GM23338 (cell line): ENCODE results near the gene PIEZO2. TPM values are rescaled to one million over a fixed set of nuclear protein-coding genes. Genes with fewer than 3 reads are reported as not detected.

ENCODE experiments used
- ATAC-seq: fragments of 200-7000 bp; cut with Tn5 transposase; 3 replicates; pipeline ENCODE4 v1.9.1; 2020
- DNase-seq: peaks from one replicate; pipeline ENCODE4 v3.0.0-alpha.2; 2015; ENCODE audit warnings: low spot score
- H2AFZ ChIP-seq: fragments of 200-600 bp; sonication (generic); 2 replicates; pipeline ENCODE4 v1.8.0; 2016; ENCODE audit warnings: antibody characterized with exemption, mild to moderate bottlenecking, moderate library complexity
- H3F3A ChIP-seq: fragments of 200-600 bp; sonication (generic); replicated peaks from 2 replicates; pipeline ENCODE4 v1.8.0; 2017; ENCODE audit warnings: antibody characterized with exemption, mixed run types, low read depth
- H3K27ac ChIP-seq: fragments of 200-600 bp; sonication (generic); 2 replicates; pipeline ENCODE4 v1.6.1; 2016; ENCODE audit warnings: low read depth
- H3K27me3 ChIP-seq: fragments of 200-600 bp; sonication (generic); 2 replicates; pipeline ENCODE4 v1.8.0; 2016; ENCODE audit warnings: mild to moderate bottlenecking, mixed run types, moderate library complexity; ENCODE audit not compliant: insufficient read depth
- H3K36me3 ChIP-seq: fragments of 200-600 bp; sonication (generic); 2 replicates; pipeline ENCODE4 v1.8.0; 2016; ENCODE audit warnings: mild to moderate bottlenecking; ENCODE audit not compliant: insufficient read depth
- H3K4me1 ChIP-seq: fragments of 200-600 bp; sonication (generic); 2 replicates; pipeline ENCODE4 v1.8.0; 2016; ENCODE audit warnings: mild to moderate bottlenecking, moderate library complexity; ENCODE audit not compliant: insufficient read depth
- H3K4me2 ChIP-seq: fragments of 200-600 bp; sonication (generic); 2 replicates; pipeline ENCODE4 v1.7.1; 2017; ENCODE audit warnings: mixed run types
- H3K4me3 ChIP-seq: fragments of 200-600 bp; sonication (generic); 2 replicates; pipeline ENCODE4 v1.6.1; 2016; ENCODE audit warnings: mixed run types
- H3K79me2 ChIP-seq: fragments of 200-600 bp; sonication (generic); replicated peaks from 2 replicates; pipeline ENCODE4 v1.8.0; 2017; ENCODE audit warnings: mild to moderate bottlenecking; ENCODE audit not compliant: insufficient read depth
- H3K9me2 ChIP-seq: fragments of 200-600 bp; sonication (generic); 2 replicates; pipeline ENCODE4 v1.8.0; 2017; ENCODE audit not compliant: insufficient read depth
- H4K20me1 ChIP-seq: fragments of 200-600 bp; sonication (generic); replicated peaks from 2 replicates; pipeline ENCODE4 v1.8.0; 2017; ENCODE audit warnings: mild to moderate bottlenecking; ENCODE audit not compliant: insufficient read depth
- H3K27ac Mint-ChIP-seq: 2 replicates; pipeline ENCODE4 v1.8.0; 2020; ENCODE audit warnings: inconsistent platforms, mild to moderate bottlenecking, moderate library complexity, mixed read lengths
- H3K27me3 Mint-ChIP-seq: 3 replicates; pipeline ENCODE4 v1.8.0; 2022; ENCODE audit warnings: low read depth, mild to moderate bottlenecking, moderate library complexity, mixed read lengths, inconsistent platforms; ENCODE audit not compliant: insufficient read depth, poor library complexity
- H3K36me3 Mint-ChIP-seq: 3 replicates; pipeline ENCODE4 v1.8.0; 2021; ENCODE audit warnings: low read depth, mild to moderate bottlenecking, inconsistent platforms, moderate library complexity, mixed read lengths
- H3K4me1 Mint-ChIP-seq: 3 replicates; pipeline ENCODE4 v1.8.0; 2020; ENCODE audit warnings: mild to moderate bottlenecking, inconsistent platforms, mixed read lengths
- H3K4me3 Mint-ChIP-seq: 3 replicates; pipeline ENCODE4 v1.8.0; 2021; ENCODE audit warnings: moderate library complexity, mild to moderate bottlenecking, inconsistent platforms, mixed read lengths
- H3K9me3 Mint-ChIP-seq: 3 replicates; pipeline ENCODE4 v1.8.0; 2020; ENCODE audit warnings: moderate library complexity, mild to moderate bottlenecking, inconsistent platforms, mixed read lengths
- CREB1 ChIP-seq: fragments of 250-450 bp; sonication (Bioruptor Pico); IDR thresholded peaks from 2 replicates; pipeline ENCODE4 v1.5.0; 2020; ENCODE audit warnings: low read depth, mild to moderate bottlenecking, moderate library complexity
- EZH2 ChIP-seq: fragments of 200-600 bp; sonication (generic); IDR thresholded peaks from one replicate; pipeline ENCODE4 v1.8.0; 2017; ENCODE audit warnings: antibody characterized with exemption, mild to moderate bottlenecking, low read depth; ENCODE audit not compliant: unreplicated experiment
- EZH2phosphoT487 ChIP-seq: fragments of 200-600 bp; sonication (generic); IDR thresholded peaks from one replicate; pipeline ENCODE4 v1.8.1; 2018; ENCODE audit warnings: antibody characterized with exemption; ENCODE audit not compliant: unreplicated experiment
- JUNB ChIP-seq: IDR thresholded peaks from one replicate; pipeline ENCODE4 v1.6.1; 2016; ENCODE audit warnings: antibody characterized with exemption; ENCODE audit not compliant: unreplicated experiment
- NANOG ChIP-seq: IDR thresholded peaks from 2 replicates; pipeline ENCODE4 v1.6.1; 2016; ENCODE audit warnings: antibody characterized with exemption, borderline replicate concordance
- STAT1 ChIP-seq: IDR thresholded peaks from one replicate; pipeline ENCODE4 v1.6.1; 2016; ENCODE audit warnings: antibody characterized with exemption; ENCODE audit not compliant: unreplicated experiment
- ZNF114 ChIP-seq: fragments of 250-450 bp; sonication (Bioruptor Pico); IDR thresholded peaks from 2 replicates; pipeline ENCODE4 v1.5.0; 2020; ENCODE audit warnings: mild to moderate bottlenecking, moderate library complexity
- ZNF331 ChIP-seq: fragments of 250-450 bp; sonication (Bioruptor Pico); IDR thresholded peaks from 2 replicates; pipeline ENCODE4 v1.5.0; 2020; ENCODE audit warnings: low read depth, mild to moderate bottlenecking, moderate library complexity
- polyA plus RNA-seq: library from polyadenylated mRNA; unstranded; fragments of >200 nt; fragmentation: Nextera tagmentation; extraction: Ambion mirVana; gene quantifications from 2 replicates; pipeline ENCODE4 v1.2.1, GENCODE V29; 2016
- total RNA-seq: library from RNA; depleted of rRNA; stranded (reverse); fragments of >200 nt; shearing (Covaris generic); gene quantifications from 2 replicates; pipeline ENCODE4 v1.2.3, GENCODE V29; 2014
- TF ChIP-seq, protein P1 (sequence below), 2 experiments: fragments of 200-600 bp in 1 of 2; sonication (generic) in 1 of 2; conservative IDR thresholded peaks; 2 replicates each; pipeline versions ENCODE4 v1.5.1 to v1.6.1; 2016 to 2017; ENCODE audit warnings: antibody characterized with exemption in 2 of 2, low read depth in 2 of 2, mild to moderate bottlenecking in 2 of 2, moderate library complexity in 1 of 2
- TF ChIP-seq, protein P2 (sequence below): IDR thresholded peaks from one replicate; pipeline ENCODE4 v1.6.1; 2018; ENCODE audit warnings: antibody characterized with exemption; ENCODE audit not compliant: unreplicated experiment
- TF ChIP-seq, protein P3 (sequence below): IDR thresholded peaks from 2 replicates; pipeline ENCODE4 v1.6.1; 2016; ENCODE audit warnings: antibody characterized with exemption

The PIEZO2 gene
- total and polyA plus RNA-seq, 2 experiments from 2014 or later: 4.8 to 8.2 TPM

DNA sequence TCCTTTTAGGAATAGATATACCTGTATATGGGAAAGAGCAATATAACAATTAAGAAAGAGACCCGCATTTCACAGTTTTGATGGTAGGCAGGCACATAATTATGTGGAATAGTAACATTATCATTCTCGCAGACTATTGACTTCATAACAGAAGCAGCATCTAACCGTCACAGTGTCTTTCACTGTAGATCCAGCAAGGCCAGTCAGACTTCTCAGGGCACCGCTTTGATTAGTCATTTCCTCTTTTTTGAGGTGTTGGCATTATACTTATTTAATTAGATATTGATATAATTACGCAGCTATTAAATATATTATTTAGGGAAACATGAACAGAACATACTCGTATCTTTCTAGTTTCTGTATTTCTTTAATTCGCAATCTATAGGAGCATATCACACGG, 447.2 kb downstream of the PIEZO2 start:
- Histone ChIP-seq H2AFZ (no peak overlapping the region), H4K20me1 (no peaks in the 10 kb centered on the region; the same call in 1 of the 2 replicates), H3F3A (no peaks in the 10 kb centered on the region), H3K9me2 (no peaks in the 10 kb centered on the region), H3K4me2 (no peak overlapping the region), H3K4me3 (no peak overlapping the region), H3K4me1 (no peaks in the 10 kb centered on the region), H3K27ac (no peak overlapping the region), H3K27me3 (no peaks in the 10 kb centered on the region), H3K36me3 (no peaks in the 10 kb centered on the region), H3K79me2 (no peaks in the 10 kb centered on the region)
- Mint-ChIP-seq H3K9me3 (no peaks in the 10 kb centered on the region), H3K36me3 (no peaks in the 10 kb centered on the region), H3K27ac (no peak overlapping the region), H3K4me1 (peaks cover 13% of the 10 kb centered on the region), H3K27me3 (peaks cover under 1% of the 10 kb centered on the region), H3K4me3 (no peak overlapping the region)
- ATAC-seq: no peak
- no peak for DNase-seq
- no peak for TF ChIP-seq NANOG
- no peak for TF ChIP-seq EZH2
- TF ChIP-seq EZH2phosphoT487: no peak
- TF ChIP-seq, protein P1, sequence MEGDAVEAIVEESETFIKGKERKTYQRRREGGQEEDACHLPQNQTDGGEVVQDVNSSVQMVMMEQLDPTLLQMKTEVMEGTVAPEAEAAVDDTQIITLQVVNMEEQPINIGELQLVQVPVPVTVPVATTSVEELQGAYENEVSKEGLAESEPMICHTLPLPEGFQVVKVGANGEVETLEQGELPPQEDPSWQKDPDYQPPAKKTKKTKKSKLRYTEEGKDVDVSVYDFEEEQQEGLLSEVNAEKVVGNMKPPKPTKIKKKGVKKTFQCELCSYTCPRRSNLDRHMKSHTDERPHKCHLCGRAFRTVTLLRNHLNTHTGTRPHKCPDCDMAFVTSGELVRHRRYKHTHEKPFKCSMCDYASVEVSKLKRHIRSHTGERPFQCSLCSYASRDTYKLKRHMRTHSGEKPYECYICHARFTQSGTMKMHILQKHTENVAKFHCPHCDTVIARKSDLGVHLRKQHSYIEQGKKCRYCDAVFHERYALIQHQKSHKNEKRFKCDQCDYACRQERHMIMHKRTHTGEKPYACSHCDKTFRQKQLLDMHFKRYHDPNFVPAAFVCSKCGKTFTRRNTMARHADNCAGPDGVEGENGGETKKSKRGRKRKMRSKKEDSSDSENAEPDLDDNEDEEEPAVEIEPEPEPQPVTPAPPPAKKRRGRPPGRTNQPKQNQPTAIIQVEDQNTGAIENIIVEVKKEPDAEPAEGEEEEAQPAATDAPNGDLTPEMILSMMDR (conservative IDR thresholded peaks at IDR 0.05; ENCODE audit: low read depth in 2 of 2): no peak
- no peak for TF ChIP-seq CREB1 (CRISPR knock-in tag)
- TF ChIP-seq, protein P2, sequence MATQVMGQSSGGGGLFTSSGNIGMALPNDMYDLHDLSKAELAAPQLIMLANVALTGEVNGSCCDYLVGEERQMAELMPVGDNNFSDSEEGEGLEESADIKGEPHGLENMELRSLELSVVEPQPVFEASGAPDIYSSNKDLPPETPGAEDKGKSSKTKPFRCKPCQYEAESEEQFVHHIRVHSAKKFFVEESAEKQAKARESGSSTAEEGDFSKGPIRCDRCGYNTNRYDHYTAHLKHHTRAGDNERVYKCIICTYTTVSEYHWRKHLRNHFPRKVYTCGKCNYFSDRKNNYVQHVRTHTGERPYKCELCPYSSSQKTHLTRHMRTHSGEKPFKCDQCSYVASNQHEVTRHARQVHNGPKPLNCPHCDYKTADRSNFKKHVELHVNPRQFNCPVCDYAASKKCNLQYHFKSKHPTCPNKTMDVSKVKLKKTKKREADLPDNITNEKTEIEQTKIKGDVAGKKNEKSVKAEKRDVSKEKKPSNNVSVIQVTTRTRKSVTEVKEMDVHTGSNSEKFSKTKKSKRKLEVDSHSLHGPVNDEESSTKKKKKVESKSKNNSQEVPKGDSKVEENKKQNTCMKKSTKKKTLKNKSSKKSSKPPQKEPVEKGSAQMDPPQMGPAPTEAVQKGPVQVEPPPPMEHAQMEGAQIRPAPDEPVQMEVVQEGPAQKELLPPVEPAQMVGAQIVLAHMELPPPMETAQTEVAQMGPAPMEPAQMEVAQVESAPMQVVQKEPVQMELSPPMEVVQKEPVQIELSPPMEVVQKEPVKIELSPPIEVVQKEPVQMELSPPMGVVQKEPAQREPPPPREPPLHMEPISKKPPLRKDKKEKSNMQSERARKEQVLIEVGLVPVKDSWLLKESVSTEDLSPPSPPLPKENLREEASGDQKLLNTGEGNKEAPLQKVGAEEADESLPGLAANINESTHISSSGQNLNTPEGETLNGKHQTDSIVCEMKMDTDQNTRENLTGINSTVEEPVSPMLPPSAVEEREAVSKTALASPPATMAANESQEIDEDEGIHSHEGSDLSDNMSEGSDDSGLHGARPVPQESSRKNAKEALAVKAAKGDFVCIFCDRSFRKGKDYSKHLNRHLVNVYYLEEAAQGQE: no peak
- no peak for TF ChIP-seq ZNF331 (CRISPR knock-in tag)
- no peak for TF ChIP-seq JUNB

DNA sequence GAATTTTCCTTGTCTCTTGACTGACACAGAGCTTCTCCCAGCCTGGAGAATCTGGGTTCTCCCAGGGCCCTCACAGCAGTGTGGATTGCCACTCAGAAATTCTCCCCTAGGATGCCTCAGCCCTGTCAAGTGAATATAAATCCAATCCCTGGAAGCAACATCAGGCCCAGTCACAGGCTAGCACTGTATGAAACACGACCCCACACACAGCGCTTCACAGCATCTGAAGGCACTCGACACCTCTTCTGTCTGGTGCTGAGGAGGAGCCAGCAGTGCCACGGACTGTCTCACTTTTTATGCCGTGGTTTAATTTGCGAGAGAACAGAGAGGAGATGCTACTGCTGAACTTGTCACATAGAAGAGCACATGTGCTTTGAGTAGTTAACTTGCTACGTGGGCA, 459.0 kb downstream of the PIEZO2 start:
- Histone ChIP-seq H3K4me2 (no peak overlapping the region), H3K4me1 (no peaks in the 10 kb centered on the region), H2AFZ (no peak overlapping the region), H3K27me3 (no peaks in the 10 kb centered on the region), H3K36me3 (no peaks in the 10 kb centered on the region), H4K20me1 (no peaks in the 10 kb centered on the region), H3K4me3 (no peak overlapping the region), H3K9me2 (no peaks in the 10 kb centered on the region), H3F3A (no peaks in the 10 kb centered on the region), H3K79me2 (no peaks in the 10 kb centered on the region), H3K27ac (no peak overlapping the region)
- H3K27me3 Mint-ChIP-seq: no peaks in the 10 kb centered on the region
- H3K36me3 Mint-ChIP-seq: peaks cover 3% of the 10 kb centered on the region; the same call in 2 of the 3 replicates
- no peak overlapping the region for H3K4me3 Mint-ChIP-seq
- no peak for DNase-seq
- no peak; the same call in 2 of the 3 replicates for ATAC-seq
- no peaks in the 10 kb centered on the region for H3K9me3 Mint-ChIP-seq
- no peak overlapping the region for H3K27ac Mint-ChIP-seq
- peaks cover 4% of the 10 kb centered on the region; the same call in 1 of the 3 replicates for H3K4me1 Mint-ChIP-seq
- TF ChIP-seq JUNB (no peak), ZNF114 (CRISPR knock-in tag) (no peak), CREB1 (CRISPR knock-in tag) (no peak), NANOG (no peak), STAT1 (no peak), EZH2phosphoT487 (no peak), ZNF331 (CRISPR knock-in tag) (no peak)
- TF ChIP-seq, protein P1 (conservative IDR thresholded peaks at IDR 0.05; ENCODE audit: low read depth in 2 of 2): no peak
- TF ChIP-seq, protein P2: no peak
- TF ChIP-seq, protein P3, sequence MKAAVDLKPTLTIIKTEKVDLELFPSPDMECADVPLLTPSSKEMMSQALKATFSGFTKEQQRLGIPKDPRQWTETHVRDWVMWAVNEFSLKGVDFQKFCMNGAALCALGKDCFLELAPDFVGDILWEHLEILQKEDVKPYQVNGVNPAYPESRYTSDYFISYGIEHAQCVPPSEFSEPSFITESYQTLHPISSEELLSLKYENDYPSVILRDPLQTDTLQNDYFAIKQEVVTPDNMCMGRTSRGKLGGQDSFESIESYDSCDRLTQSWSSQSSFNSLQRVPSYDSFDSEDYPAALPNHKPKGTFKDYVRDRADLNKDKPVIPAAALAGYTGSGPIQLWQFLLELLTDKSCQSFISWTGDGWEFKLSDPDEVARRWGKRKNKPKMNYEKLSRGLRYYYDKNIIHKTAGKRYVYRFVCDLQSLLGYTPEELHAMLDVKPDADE: no peak
